Neural crest cell (in vitro differentiated cells): ENCODE measurements around the gene WDR1. TPM values are rescaled to one million over a fixed set of nuclear protein-coding genes. Genes with fewer than 3 reads are reported as not detected.
"Not testable (repeated sequence)": the region's sequence is repeated elsewhere in the genome, so short reads cannot be mapped to it uniquely, and the experiment has no call there.

Source experiments
- DNase-seq: peaks from one replicate; pipeline ENCODE4 v3.0.0; 2021; ENCODE audit warnings: low read depth, mixed read lengths, low spot score
- H3K27ac Mint-ChIP-seq: one replicate; pipeline ENCODE4 v1.8.0; 2021; ENCODE audit warnings: mild to moderate bottlenecking, mixed read lengths; ENCODE audit not compliant: unreplicated experiment
- H3K27me3 Mint-ChIP-seq: 2 replicates; pipeline ENCODE4 v1.8.0; 2021; ENCODE audit warnings: low read depth, mild to moderate bottlenecking, mixed read lengths
- H3K36me3 Mint-ChIP-seq: 2 replicates; pipeline ENCODE4 v1.8.0; 2021; ENCODE audit warnings: low read depth, mild to moderate bottlenecking, mixed read lengths
- H3K4me1 Mint-ChIP-seq: 2 replicates; pipeline ENCODE4 v1.8.0; 2021; ENCODE audit warnings: mixed read lengths
- H3K4me3 Mint-ChIP-seq: one replicate; pipeline ENCODE4 v1.8.0; 2021; ENCODE audit warnings: mild to moderate bottlenecking, mixed read lengths
- H3K9me3 Mint-ChIP-seq: 2 replicates; pipeline ENCODE4 v1.8.0; 2021; ENCODE audit warnings: mixed read lengths
- CTCF ChIP-seq: fragments of 200-600 bp; sonication (generic); conservative IDR thresholded peaks from 2 replicates; pipeline ENCODE4 v1.5.0; 2021; ENCODE audit warnings: antibody characterized with exemption, mild to moderate bottlenecking
- total RNA-seq: library from RNA; stranded (reverse); gene quantifications from 2 replicates; pipeline ENCODE4 v1.2.1, GENCODE V29; 2021

Gene WDR1
- total RNA-seq, 1 donor from 2014 or later, result 154 TPM

- H3K4me3 Mint-ChIP-seq, result no peak overlapping the region
- no peak for TF ChIP-seq CTCF
- H3K27me3 Mint-ChIP-seq, result no peaks in the 10 kb centered on the region
These were observed 13.7 kb upstream of the WDR1 start for GRCh38 chr4:10130178-10130888.

GRCh38 chr4:10129196-10130177 lies 12.9 kb upstream of the WDR1 start:
- no peak for TF ChIP-seq CTCF
- DNase-seq, result no peak
- Mint-ChIP-seq H3K9me3 (no peaks in the 10 kb centered on the region), H3K4me3 (no peak overlapping the region), H3K27ac (no peak overlapping the region), H3K4me1 (no peaks in the 10 kb centered on the region), H3K36me3 (no peaks in the 10 kb centered on the region), H3K27me3 (no peaks in the 10 kb centered on the region)

More at GRCh38 chr4:10130178-10130888, 13.7 kb upstream of the WDR1 start:
- no peaks in the 10 kb centered on the region for H3K9me3 Mint-ChIP-seq
- H3K27ac Mint-ChIP-seq, result no peak overlapping the region
- no peaks in the 10 kb centered on the region for H3K36me3 Mint-ChIP-seq
- DNase-seq, result no peak
- H3K4me1 Mint-ChIP-seq, result no peaks in the 10 kb centered on the region

- no peaks in the 10 kb centered on the region for H3K36me3 Mint-ChIP-seq
- TF ChIP-seq CTCF, result no peak
- H3K4me3 Mint-ChIP-seq, result no peak overlapping the region
- peaks cover 5% of the 10 kb centered on the region for H3K4me1 Mint-ChIP-seq
- H3K9me3 Mint-ChIP-seq, result no peaks in the 10 kb centered on the region
- H3K27me3 Mint-ChIP-seq, result no peaks in the 10 kb centered on the region
- no peak overlapping the region for H3K27ac Mint-ChIP-seq
- no peak for DNase-seq
These were observed 12.2 kb upstream of the WDR1 start for GRCh38 chr4:10128761-10129160.

- H3K27ac Mint-ChIP-seq, DNase-seq, H3K27me3 Mint-ChIP-seq, H3K4me3 Mint-ChIP-seq, H3K36me3 Mint-ChIP-seq, H3K9me3 Mint-ChIP-seq: not testable (repeated sequence)
- peaks cover 13% of the 10 kb centered on the region for H3K4me1 Mint-ChIP-seq
These were observed 10.9 kb upstream of the WDR1 start for GRCh38 chr4:10127531-10127930.

- no peak for DNase-seq
- Mint-ChIP-seq H3K36me3 (no peaks in the 10 kb centered on the region), H3K27ac (no peak overlapping the region), H3K4me3 (no peak overlapping the region), H3K27me3 (no peaks in the 10 kb centered on the region), H3K9me3 (no peaks in the 10 kb centered on the region), H3K4me1 (peaks cover 13% of the 10 kb centered on the region)
- no peak for TF ChIP-seq CTCF
These were observed 7.8 kb upstream of the WDR1 start for GRCh38 chr4:10124167-10124930.
